Endothelial cell of umbilical vein (primary cell): ENCODE data around the gene SMKR1.

Experiments used
- CTCF ChIP-seq, 2 donors: IDR thresholded peaks; 1 replicate in 1 of 2; 2 replicates in 1 of 2; pipeline ENCODE4 v1.5.1; 2011; ENCODE audit warnings: low read length in 2 of 2, mild to moderate bottlenecking in 2 of 2, moderate library complexity in 2 of 2, control low read depth in 1 of 2, inconsistent platforms in 1 of 2, low read depth in 1 of 2; ENCODE audit not compliant: insufficient read depth in 1 of 2; ENCODE audit errors: extremely low read depth in 1 of 2
- EZH2 ChIP-seq: IDR thresholded peaks from 2 replicates; pipeline ENCODE4 v1.6.1; 2012; ENCODE audit warnings: borderline replicate concordance, low read depth, mild to moderate bottlenecking, moderate library complexity, low read length, inconsistent platforms; ENCODE audit not compliant: severe bottlenecking
- FOS ChIP-seq: IDR thresholded peaks from 2 replicates; pipeline ENCODE4 v1.6.1; 2011; ENCODE audit warnings: mild to moderate bottlenecking, low read length, moderate library complexity, borderline replicate concordance; ENCODE audit not compliant: insufficient read depth
- GATA2 ChIP-seq: IDR thresholded peaks from 2 replicates; pipeline ENCODE4 v1.7.0; 2011; ENCODE audit warnings: low read depth, mild to moderate bottlenecking, moderate library complexity, mixed read lengths, low read length; ENCODE audit not compliant: insufficient read length, insufficient read depth
- JUN ChIP-seq: IDR thresholded peaks from 2 replicates; pipeline ENCODE4 v1.6.1; 2011; ENCODE audit warnings: borderline replicate concordance, low read depth; ENCODE audit not compliant: insufficient read length, insufficient read depth
- MYC ChIP-seq: IDR thresholded peaks from one replicate; pipeline ENCODE4 v1.6.1; 2011; ENCODE audit warnings: mild to moderate bottlenecking, low read depth, low read length
- POLR2A ChIP-seq: IDR thresholded peaks from 2 replicates; pipeline ENCODE4 v1.6.1; 2012; ENCODE audit warnings: low read depth, mild to moderate bottlenecking, control low read depth, low read length
- POLR2AphosphoS5 ChIP-seq: IDR thresholded peaks from 2 replicates; pipeline ENCODE4 v1.6.1; 2012; ENCODE audit warnings: low read depth, mild to moderate bottlenecking, control low read depth, low read length, moderate library complexity; ENCODE audit not compliant: insufficient read depth
- TF ChIP-seq, protein P1 (sequence below): IDR thresholded peaks from 2 replicates; pipeline ENCODE4 v1.6.1; 2011; ENCODE audit not compliant: insufficient read depth, insufficient read length

DNA sequence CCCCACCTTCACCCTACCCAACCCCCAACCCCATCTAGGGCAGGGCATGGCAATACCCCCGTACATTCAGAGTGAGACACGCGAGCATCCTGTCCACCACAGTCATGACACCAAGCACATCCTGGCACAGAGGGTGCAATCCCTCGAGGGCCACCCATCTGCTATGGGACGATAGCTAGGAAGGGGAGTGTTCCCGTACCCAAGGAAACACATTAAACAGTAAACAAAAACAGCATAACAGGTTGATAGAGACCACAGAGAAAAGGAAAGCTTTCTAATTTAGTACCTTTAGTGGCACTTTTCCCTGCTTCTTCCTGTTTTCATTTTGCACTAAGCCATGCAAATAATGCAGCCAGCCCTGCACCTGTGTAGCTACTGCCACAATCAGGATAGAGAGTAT, 2.3 kb upstream of the SMKR1 start:
- TF ChIP-seq CTCF (IDR thresholded peaks at IDR 0.05; ENCODE audit: extremely low read depth in 1 of 2, insufficient read depth in 1 of 2, low read depth in 1 of 2, low read length in 2 of 2): no peak
- no peak for TF ChIP-seq MYC
- no peak for TF ChIP-seq JUN
- no peak for TF ChIP-seq POLR2A
- TF ChIP-seq EZH2: no peak
- TF ChIP-seq, protein P1, sequence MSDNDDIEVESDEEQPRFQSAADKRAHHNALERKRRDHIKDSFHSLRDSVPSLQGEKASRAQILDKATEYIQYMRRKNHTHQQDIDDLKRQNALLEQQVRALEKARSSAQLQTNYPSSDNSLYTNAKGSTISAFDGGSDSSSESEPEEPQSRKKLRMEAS: no peak
- TF ChIP-seq POLR2AphosphoS5: no peak
- TF ChIP-seq GATA2: no peak
- no peak for TF ChIP-seq FOS
